ENCODE results near the gene STK17A. TPM values are rescaled to one million over a fixed set of nuclear protein-coding genes. Genes with fewer than 3 reads are reported as not detected.
A peak's percentile ranks its signal among the peaks of the same experiment; 100 is the strongest.
"Not testable (repeated sequence)": the region's sequence is repeated elsewhere in the genome, so short reads cannot be mapped to it uniquely, and the experiment has no call there.

The STK17A gene
- total RNA-seq, 1 donor from 2014 or later = 21.7 TPM

DNA sequence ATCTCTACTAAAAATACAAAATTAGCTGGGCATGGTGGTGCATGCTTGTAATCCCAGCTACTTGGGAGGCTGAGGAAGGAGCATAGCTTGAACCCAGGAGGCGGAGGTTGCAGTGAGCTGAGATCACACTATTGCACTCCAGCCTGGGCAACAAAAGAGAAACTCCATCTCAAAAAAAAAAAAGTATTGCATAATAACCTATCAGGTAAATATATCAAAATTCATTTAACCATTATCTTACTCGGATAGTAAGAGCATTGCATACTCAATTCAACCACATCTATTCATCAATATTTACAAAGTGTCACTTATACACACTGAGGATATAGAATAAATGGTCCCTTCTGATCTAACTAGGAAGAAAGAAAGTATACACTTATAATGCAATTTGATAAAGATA lies 9.1 kb upstream of the STK17A start:
- not testable (repeated sequence) for H3K27ac Mint-ChIP-seq; DNase-seq (ENCODE audit: low spot score); H3K4me3 Mint-ChIP-seq (ENCODE audit: low read depth); H3K9me3 Mint-ChIP-seq; H3K27me3 Mint-ChIP-seq (ENCODE audit: low read depth); H3K36me3 Mint-ChIP-seq (ENCODE audit: low read depth)
- intact Hi-C loops (cut with micrococcal nuclease) = loop anchor here (5.0 to 10.0 kb wide), 2 partner anchors 57 to 259 kb away; no protein-coding TSS in a partner anchor
- H3K4me1 Mint-ChIP-seq (ENCODE audit: low read depth) = peaks cover 33% of the 10 kb centered on the region

GRCh38 chr7:43575506-43575905 lies 7.4 kb upstream of the STK17A start:
- Mint-ChIP-seq H3K4me3 (ENCODE audit: low read depth) (no peak overlapping the region), H3K27ac (no peak overlapping the region), H3K4me1 (ENCODE audit: low read depth) (peaks cover 27% of the 10 kb centered on the region), H3K36me3 (ENCODE audit: low read depth) (no peaks in the 10 kb centered on the region), H3K27me3 (ENCODE audit: low read depth) (peaks cover 2% of the 10 kb centered on the region), H3K9me3 (no peaks in the 10 kb centered on the region)
- intact Hi-C loops (cut with micrococcal nuclease) = loop anchor here (10.0 kb wide), 1 partner anchor 261 kb away; no protein-coding TSS in a partner anchor
- no peak for DNase-seq (ENCODE audit: low spot score)

DNA sequence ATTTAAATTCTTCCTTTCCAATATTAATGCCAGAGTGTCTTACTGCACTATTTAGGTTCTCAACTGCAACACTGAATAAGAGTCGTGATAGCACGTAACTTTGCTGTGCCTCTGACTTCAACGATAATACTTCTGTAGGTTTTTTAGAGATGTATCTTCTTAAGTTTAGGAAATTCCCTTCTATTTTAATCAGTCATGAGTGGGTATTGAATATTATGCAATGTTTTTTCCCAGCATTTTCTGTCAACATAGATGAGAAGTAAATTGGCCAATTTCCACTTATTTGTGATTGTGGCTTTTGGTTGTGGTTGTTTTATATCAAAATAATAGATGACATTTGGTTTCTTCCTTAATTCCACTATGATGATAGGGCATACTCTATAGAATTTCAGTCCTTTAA lies 6.7 kb upstream of the STK17A start:
- H3K9me3 Mint-ChIP-seq = no peaks in the 10 kb centered on the region
- H3K36me3 Mint-ChIP-seq (ENCODE audit: low read depth) = no peaks in the 10 kb centered on the region
- no peak overlapping the region for H3K4me3 Mint-ChIP-seq (ENCODE audit: low read depth)
- intact Hi-C loops (cut with micrococcal nuclease) = loop anchor here (10.0 kb wide), 1 partner anchor 261 kb away; no protein-coding TSS in a partner anchor
- H3K27me3 Mint-ChIP-seq (ENCODE audit: low read depth) = peaks cover 8% of the 10 kb centered on the region
- no peak overlapping the region for H3K27ac Mint-ChIP-seq
- no peak for DNase-seq (ENCODE audit: low spot score)
- peaks cover 24% of the 10 kb centered on the region for H3K4me1 Mint-ChIP-seq (ENCODE audit: low read depth)

DNA sequence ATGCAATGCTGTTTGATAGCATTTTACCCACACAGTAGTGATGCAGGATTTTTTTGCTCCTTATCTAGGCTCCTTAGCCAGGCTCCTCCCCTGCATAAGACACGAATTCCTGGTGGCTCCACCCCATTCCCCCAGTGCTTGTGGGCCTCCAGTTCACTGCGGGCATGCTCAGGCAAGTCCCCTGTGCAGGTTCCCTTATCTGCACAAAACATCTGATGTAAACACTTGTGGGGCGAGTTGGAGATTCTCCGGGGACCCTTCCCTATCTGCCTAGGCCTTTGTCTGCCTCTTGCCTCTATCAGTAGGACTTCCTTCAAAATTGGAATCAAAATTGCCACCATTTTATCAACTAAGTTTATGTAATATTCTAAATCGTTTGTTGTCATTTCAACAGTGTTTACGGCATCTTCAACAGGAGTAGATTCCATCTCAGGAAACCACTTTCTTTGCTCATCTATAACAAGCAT lies 5.4 kb upstream of the STK17A start:
- no peaks in the 10 kb centered on the region for H3K9me3 Mint-ChIP-seq
- H3K4me3 Mint-ChIP-seq (ENCODE audit: low read depth) = no peak overlapping the region
- no peak for DNase-seq (ENCODE audit: low spot score)
- no peaks in the 10 kb centered on the region for H3K36me3 Mint-ChIP-seq (ENCODE audit: low read depth)
- peaks cover 21% of the 10 kb centered on the region for H3K4me1 Mint-ChIP-seq (ENCODE audit: low read depth)
- intact Hi-C loops (cut with micrococcal nuclease) = loop anchor here (10.0 kb wide), 1 partner anchor 263 kb away; no protein-coding TSS in a partner anchor
- H3K27me3 Mint-ChIP-seq (ENCODE audit: low read depth) = peaks cover 18% of the 10 kb centered on the region
- H3K27ac Mint-ChIP-seq = no peak overlapping the region

- Mint-ChIP-seq H3K36me3 (ENCODE audit: low read depth) (peaks cover 4% of the 10 kb centered on the region), H3K27me3 (ENCODE audit: low read depth) (peaks cover 19% of the 10 kb centered on the region), H3K27ac (peak overlapping the region; percentile 91), H3K9me3 (no peaks in the 10 kb centered on the region), H3K4me1 (ENCODE audit: low read depth) (peaks cover 38% of the 10 kb centered on the region), H3K4me3 (ENCODE audit: low read depth) (peak overlapping the region; percentile 91)
- intact Hi-C loops (cut with micrococcal nuclease) = loop anchor here (1.0 to 5.0 kb wide), 4 partner anchors 8 to 274 kb away; partner anchors contain the start of gene COA1
- peak; percentile 63 for DNase-seq (ENCODE audit: low spot score)
These were observed 701 bp downstream of the STK17A start for GRCh38 chr7:43583424-43584194.

GRCh38 chr7:43584195-43584586 lies 1.3 kb downstream of the STK17A start:
- Mint-ChIP-seq H3K27me3 (ENCODE audit: low read depth) (peaks cover 19% of the 10 kb centered on the region), H3K9me3 (no peaks in the 10 kb centered on the region), H3K27ac (peak overlapping the region; percentile 91), H3K4me1 (ENCODE audit: low read depth) (peaks cover 43% of the 10 kb centered on the region), H3K4me3 (ENCODE audit: low read depth) (peak overlapping the region; percentile 91), H3K36me3 (ENCODE audit: low read depth) (peaks cover 9% of the 10 kb centered on the region)
- intact Hi-C loops (cut with micrococcal nuclease) = loop anchor here (5.0 kb wide), 1 partner anchor 273 kb away; no protein-coding TSS in a partner anchor
- peak; percentile 22 for DNase-seq (ENCODE audit: low spot score)

GRCh38 chr7:43584733-43585132 lies 1.8 kb downstream of the STK17A start:
- peaks cover 12% of the 10 kb centered on the region for H3K36me3 Mint-ChIP-seq (ENCODE audit: low read depth)
- peaks cover 47% of the 10 kb centered on the region for H3K4me1 Mint-ChIP-seq (ENCODE audit: low read depth)
- peak overlapping the region; percentile 91 for H3K27ac Mint-ChIP-seq
- intact Hi-C loops (cut with micrococcal nuclease) = loop anchor here (5.0 kb wide), 2 partner anchors 273 to 1702 kb away; no protein-coding TSS in a partner anchor
- not testable (repeated sequence) for H3K9me3 Mint-ChIP-seq; DNase-seq (ENCODE audit: low spot score)
- peaks cover 19% of the 10 kb centered on the region for H3K27me3 Mint-ChIP-seq (ENCODE audit: low read depth)
- peak overlapping the region; percentile 91 for H3K4me3 Mint-ChIP-seq (ENCODE audit: low read depth)

DNA sequence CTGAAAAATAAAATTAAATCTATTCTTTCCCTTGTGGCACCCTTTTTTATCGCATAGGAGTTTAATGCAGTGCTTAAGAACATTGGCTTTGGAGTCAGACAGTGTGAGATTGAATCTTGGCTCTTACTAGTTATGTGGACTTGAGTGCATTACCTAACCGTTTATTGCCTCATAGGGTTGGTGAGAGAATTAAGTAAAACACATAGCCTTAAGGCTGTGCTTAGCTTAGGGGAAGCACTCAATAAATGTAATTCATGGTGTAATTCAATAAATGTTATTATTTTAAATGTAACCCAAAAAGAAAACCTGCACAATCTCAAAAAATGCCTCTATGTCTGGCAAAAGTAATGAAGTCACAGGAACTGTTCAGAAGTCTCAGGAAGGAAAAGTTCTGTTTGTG lies 2.7 kb downstream of the STK17A start:
- Mint-ChIP-seq H3K27ac (peak overlapping the region; percentile 83), H3K9me3 (no peaks in the 10 kb centered on the region), H3K4me3 (ENCODE audit: low read depth) (peak overlapping the region; percentile 91), H3K27me3 (ENCODE audit: low read depth) (peaks cover 17% of the 10 kb centered on the region), H3K36me3 (ENCODE audit: low read depth) (peaks cover 17% of the 10 kb centered on the region), H3K4me1 (ENCODE audit: low read depth) (peaks cover 55% of the 10 kb centered on the region)
- intact Hi-C loops (cut with micrococcal nuclease) = loop anchor here (5.0 kb wide), 1 partner anchor 1703 kb away; no protein-coding TSS in a partner anchor
- DNase-seq (ENCODE audit: low spot score) = no peak

- no peaks in the 10 kb centered on the region for H3K9me3 Mint-ChIP-seq
- intact Hi-C loops (cut with micrococcal nuclease) = loop anchor here (1.0 to 5.0 kb wide), 4 partner anchors 27 to 1704 kb away; no protein-coding TSS in a partner anchor
- H3K4me3 Mint-ChIP-seq (ENCODE audit: low read depth) = peak overlapping the region; percentile 91
- H3K27me3 Mint-ChIP-seq (ENCODE audit: low read depth) = peaks cover 10% of the 10 kb centered on the region
- peaks cover 60% of the 10 kb centered on the region for H3K4me1 Mint-ChIP-seq (ENCODE audit: low read depth)
- H3K36me3 Mint-ChIP-seq (ENCODE audit: low read depth) = peaks cover 20% of the 10 kb centered on the region
- DNase-seq (ENCODE audit: low spot score) = no peak
- peak overlapping the region; percentile 83 for H3K27ac Mint-ChIP-seq
These were observed 3.5 kb downstream of the STK17A start for GRCh38 chr7:43586251-43586900.

- Mint-ChIP-seq H3K27me3 (ENCODE audit: low read depth) (no peaks in the 10 kb centered on the region), H3K36me3 (ENCODE audit: low read depth) (peaks cover 30% of the 10 kb centered on the region), H3K4me1 (ENCODE audit: low read depth) (peaks cover 71% of the 10 kb centered on the region), H3K4me3 (ENCODE audit: low read depth) (peak overlapping the region; percentile 47), H3K9me3 (no peaks in the 10 kb centered on the region), H3K27ac (no peak overlapping the region)
- intact Hi-C loops (cut with micrococcal nuclease) = loop anchor here (5.0 kb wide), 1 partner anchor 1706 kb away; no protein-coding TSS in a partner anchor
- no peak for DNase-seq (ENCODE audit: low spot score)
These were observed 5.7 kb downstream of the STK17A start for GRCh38 chr7:43588477-43589132.

DNA sequence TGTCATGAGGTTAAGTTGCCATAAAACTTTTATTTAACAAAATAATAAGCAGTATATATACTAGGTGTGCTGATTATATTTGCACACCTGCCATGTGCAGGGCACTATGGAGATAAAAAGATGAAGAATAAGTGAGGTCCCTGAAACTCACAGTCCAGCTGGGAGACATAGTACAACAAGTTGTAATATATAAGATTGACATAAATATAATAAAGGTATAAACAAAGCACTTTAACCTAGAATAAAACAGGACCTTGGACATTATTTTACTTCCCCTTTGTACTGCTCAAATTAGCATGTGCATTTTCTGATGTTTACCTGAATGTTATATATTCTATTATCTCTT lies 6.2 kb downstream of the STK17A start:
- Mint-ChIP-seq H3K36me3 (ENCODE audit: low read depth) (peaks cover 33% of the 10 kb centered on the region), H3K27ac (no peak overlapping the region), H3K4me3 (ENCODE audit: low read depth) (no peak overlapping the region), H3K9me3 (no peaks in the 10 kb centered on the region), H3K4me1 (ENCODE audit: low read depth) (peaks cover 75% of the 10 kb centered on the region), H3K27me3 (ENCODE audit: low read depth) (no peaks in the 10 kb centered on the region)
- no peak for DNase-seq (ENCODE audit: low spot score)
- intact Hi-C loops (cut with micrococcal nuclease) = loop anchor here (5.0 kb wide), 1 partner anchor 1707 kb away; no protein-coding TSS in a partner anchor

GRCh38 chr7:43589728-43590127 lies 6.8 kb downstream of the STK17A start:
- peaks cover 37% of the 10 kb centered on the region for H3K36me3 Mint-ChIP-seq (ENCODE audit: low read depth)
- peaks cover 76% of the 10 kb centered on the region for H3K4me1 Mint-ChIP-seq (ENCODE audit: low read depth)
- DNase-seq (ENCODE audit: low spot score) = no peak
- no peaks in the 10 kb centered on the region for H3K27me3 Mint-ChIP-seq (ENCODE audit: low read depth)
- H3K9me3 Mint-ChIP-seq = no peaks in the 10 kb centered on the region
- H3K27ac Mint-ChIP-seq = no peak overlapping the region
- H3K4me3 Mint-ChIP-seq (ENCODE audit: low read depth) = no peak overlapping the region
- intact Hi-C loops (cut with micrococcal nuclease) = loop anchor here (5.0 kb wide), 2 partner anchors 657 to 1707 kb away; partner anchors contain the start of genes MRPL32 and PSMA2
